ENCODE measurements around the gene LETMD1. TPM values are rescaled to one million over a fixed set of nuclear protein-coding genes. Genes with fewer than 3 reads are reported as not detected.

Gene LETMD1
- total RNA-seq, 1 experiment from 2014 or later = 47.1 TPM

DNA sequence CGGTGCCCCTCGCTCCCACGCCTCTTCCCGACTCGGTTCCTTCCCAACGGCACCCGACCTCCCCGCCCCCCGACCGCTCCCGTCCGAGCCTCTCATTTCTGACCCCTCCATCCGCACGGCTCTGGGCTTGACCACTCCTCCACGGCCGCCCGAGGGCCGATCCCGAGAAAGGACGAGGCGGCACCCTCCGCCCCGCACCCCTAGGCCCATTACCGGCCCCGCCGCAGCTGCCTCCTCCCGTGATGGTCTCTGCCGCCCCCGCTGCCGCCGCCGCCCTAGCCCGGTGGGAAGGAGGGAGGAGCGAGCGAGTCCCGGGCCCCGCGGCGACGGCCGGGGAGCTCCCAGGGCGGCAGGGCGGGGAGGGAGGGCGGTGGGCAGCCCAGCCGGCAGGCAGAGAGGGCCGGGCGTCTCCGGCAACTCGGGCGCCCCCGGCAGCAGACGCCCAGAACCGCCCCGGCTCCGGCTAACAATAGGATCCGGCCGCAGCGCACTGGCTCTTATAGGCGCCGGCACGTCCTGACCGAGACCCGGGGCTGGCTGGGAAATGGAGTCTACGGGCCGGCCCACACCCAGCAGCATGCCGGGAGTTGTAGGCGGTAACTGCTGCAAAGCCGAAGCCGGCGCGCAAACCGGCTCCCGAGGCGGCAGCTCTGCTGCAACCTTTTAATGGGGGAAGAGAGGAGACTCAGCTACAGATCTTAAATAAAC is 35.2 kb downstream of the LETMD1 start, which contains the start of gene CSRNP2:
TSS of gene CSRNP2 (minus strand) at position 471 of the 708 bp plus-strand sequence. CDS start 7,035 bp downstream, outside the sequence.
- intact Hi-C loops (cut with micrococcal nuclease) = loop anchor here (5.0 kb wide), 2 partner anchors 184 to 259 kb away; no protein-coding TSS in a partner anchor
- Histone ChIP-seq H3K9ac (ENCODE audit: low read length) (peak within 1 kb of the TSS; percentile 83), H3K4me1 (ENCODE audit: insufficient read depth, low read length) (peaks cover 12% of the 10 kb centered on the region), H3F3A (ENCODE audit: low read length, unreplicated experiment) (no peaks in the 10 kb centered on the region), H2AFZ (ENCODE audit: low read length) (peak within 1 kb of the TSS; percentile 87), H3K79me2 (ENCODE audit: low read length) (peaks cover 32% of the 10 kb centered on the region), H3K9me2 (replicated peaks; ENCODE audit: low read length) (no peaks in the 10 kb centered on the region), H3K4me2 (ENCODE audit: low read length) (peak within 1 kb of the TSS; percentile 84), H3K9me3 (ENCODE audit: low read length) (no peaks in the 10 kb centered on the region), H3K27ac (ENCODE audit: low read length) (no peak within 1 kb of the TSS), H3K4me3 (ENCODE audit: low read length) (peak within 1 kb of the TSS; percentile 92), H3K36me3 (ENCODE audit: low read depth, low read length) (no peaks in the 10 kb centered on the region), H4K20me1 (ENCODE audit: low read length) (peaks cover 6% of the 10 kb centered on the region; the same call in 1 of the 2 replicates), H3K27me3 (ENCODE audit: low read length) (no peaks in the 10 kb centered on the region)
- TF ChIP-seq, protein P1, sequence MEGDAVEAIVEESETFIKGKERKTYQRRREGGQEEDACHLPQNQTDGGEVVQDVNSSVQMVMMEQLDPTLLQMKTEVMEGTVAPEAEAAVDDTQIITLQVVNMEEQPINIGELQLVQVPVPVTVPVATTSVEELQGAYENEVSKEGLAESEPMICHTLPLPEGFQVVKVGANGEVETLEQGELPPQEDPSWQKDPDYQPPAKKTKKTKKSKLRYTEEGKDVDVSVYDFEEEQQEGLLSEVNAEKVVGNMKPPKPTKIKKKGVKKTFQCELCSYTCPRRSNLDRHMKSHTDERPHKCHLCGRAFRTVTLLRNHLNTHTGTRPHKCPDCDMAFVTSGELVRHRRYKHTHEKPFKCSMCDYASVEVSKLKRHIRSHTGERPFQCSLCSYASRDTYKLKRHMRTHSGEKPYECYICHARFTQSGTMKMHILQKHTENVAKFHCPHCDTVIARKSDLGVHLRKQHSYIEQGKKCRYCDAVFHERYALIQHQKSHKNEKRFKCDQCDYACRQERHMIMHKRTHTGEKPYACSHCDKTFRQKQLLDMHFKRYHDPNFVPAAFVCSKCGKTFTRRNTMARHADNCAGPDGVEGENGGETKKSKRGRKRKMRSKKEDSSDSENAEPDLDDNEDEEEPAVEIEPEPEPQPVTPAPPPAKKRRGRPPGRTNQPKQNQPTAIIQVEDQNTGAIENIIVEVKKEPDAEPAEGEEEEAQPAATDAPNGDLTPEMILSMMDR (conservative IDR thresholded peaks at IDR 0.05; ENCODE audit: low read depth, low read length) = no peak
- TF ChIP-seq EZH2phosphoT487 (IDR thresholded peaks at IDR 0.05; ENCODE audit: borderline replicate concordance, low read length) (no peak), EZH2 (IDR thresholded peaks at IDR 0.05; ENCODE audit: low read length, unreplicated experiment) (no peak)
- ChIA-PET CTCF (interaction anchor here (0.6 kb wide), 3 partner anchors 116 to 331 kb away, joined by 3 to 8 read pairs (median 4); no protein-coding TSS in a partner anchor), POLR2A (ENCODE audit: unreplicated experiment) (interaction anchor here (0.6 to 1.1 kb wide), 4 partner anchors 38 to 288 kb away, joined by 3 to 9 read pairs (median 4); no protein-coding TSS in a partner anchor)
- DNase-seq = peak; percentile 94
- ATAC-seq = peak; percentile 99
- BruUV-seq (replicated peaks) = no TSS peak

DNA sequence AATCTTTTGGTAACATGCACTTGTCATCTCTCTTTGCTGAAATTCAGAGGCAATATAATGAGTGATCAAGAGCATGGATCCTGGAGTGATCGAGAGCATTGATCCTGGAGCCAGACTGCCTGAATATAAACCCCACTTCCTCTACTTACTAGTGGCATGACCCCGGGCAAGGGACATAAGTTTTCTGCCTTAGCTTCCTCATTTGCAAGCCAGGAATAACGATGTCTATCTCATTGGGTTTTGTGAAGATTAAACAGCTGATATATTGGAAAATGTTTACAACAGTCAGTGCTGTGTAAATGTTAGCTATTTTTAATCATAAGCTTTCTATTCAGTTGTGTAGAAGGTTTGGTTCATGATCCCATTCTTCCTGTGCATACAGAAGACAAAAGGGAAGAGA is 37.6 kb downstream of the LETMD1 start:
- H3K36me3 ChIP-seq (ENCODE audit: low read depth, low read length) = no peaks in the 10 kb centered on the region
- DNase-seq (no peak), ATAC-seq (no peak)
- intact Hi-C loops (cut with micrococcal nuclease) = no loop called here
- H3K9me3 ChIP-seq (ENCODE audit: low read length) = no peaks in the 10 kb centered on the region
- H3K4me3 ChIP-seq (ENCODE audit: low read length) = no peak overlapping the region
- ChIA-PET CTCF (no interaction called here), POLR2A (ENCODE audit: unreplicated experiment) (no interaction called here)
- H3K9ac ChIP-seq (ENCODE audit: low read length) = no peak overlapping the region
- H3K4me1 ChIP-seq (ENCODE audit: insufficient read depth, low read length) = peaks cover 12% of the 10 kb centered on the region
- H3K79me2 ChIP-seq (ENCODE audit: low read length) = peaks cover 23% of the 10 kb centered on the region
- no peak overlapping the region for H3K27ac ChIP-seq (ENCODE audit: low read length)
- H3F3A ChIP-seq (ENCODE audit: low read length, unreplicated experiment) = no peaks in the 10 kb centered on the region
- BruUV-seq (replicated peaks) = no TSS peak
- H3K4me2 ChIP-seq (ENCODE audit: low read length) = no peak overlapping the region
- H4K20me1 ChIP-seq (ENCODE audit: low read length) = peaks cover 6% of the 10 kb centered on the region; the same call in 1 of the 2 replicates
- H3K9me2 ChIP-seq (replicated peaks; ENCODE audit: low read length) = no peaks in the 10 kb centered on the region
- H3K27me3 ChIP-seq (ENCODE audit: low read length) = no peaks in the 10 kb centered on the region
- TF ChIP-seq, protein P1 (conservative IDR thresholded peaks at IDR 0.05; ENCODE audit: low read depth, low read length) = no peak
- TF ChIP-seq EZH2phosphoT487 (IDR thresholded peaks at IDR 0.05; ENCODE audit: borderline replicate concordance, low read length) (no peak), EZH2 (IDR thresholded peaks at IDR 0.05; ENCODE audit: low read length, unreplicated experiment) (no peak)
- H2AFZ ChIP-seq (ENCODE audit: low read length) = no peak overlapping the region

DNA sequence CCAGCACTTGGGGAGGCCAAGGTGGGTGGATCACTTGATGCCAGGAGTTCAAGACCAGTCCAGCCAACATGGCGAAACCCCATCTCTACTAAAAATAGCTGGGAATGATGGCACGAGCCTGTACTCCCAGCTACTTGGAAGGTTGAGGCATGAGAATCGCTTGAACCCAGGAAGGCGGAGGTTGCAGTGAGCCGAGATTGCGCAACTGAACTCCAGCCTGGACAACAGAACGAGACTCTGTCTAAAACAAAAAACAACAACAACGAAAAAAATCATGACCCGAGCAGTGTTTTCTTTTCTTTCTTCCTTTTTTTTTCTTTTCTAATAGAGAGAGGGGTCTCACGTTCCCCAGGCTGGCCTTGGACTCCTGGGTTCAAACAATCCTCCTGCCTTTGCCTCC is 38.8 kb downstream of the LETMD1 start:
- peaks cover 13% of the 10 kb centered on the region for H3K79me2 ChIP-seq (ENCODE audit: low read length)
- H3K4me2 ChIP-seq (ENCODE audit: low read length) = no peak overlapping the region
- H3K9me3 ChIP-seq (ENCODE audit: low read length) = no peaks in the 10 kb centered on the region
- no peak for DNase-seq
- H2AFZ ChIP-seq (ENCODE audit: low read length) = no peak overlapping the region
- H3K4me3 ChIP-seq (ENCODE audit: low read length) = no peak overlapping the region
- no TSS peak for BruUV-seq (replicated peaks)
- H3K9ac ChIP-seq (ENCODE audit: low read length) = no peak overlapping the region
- CTCF ChIA-PET = no interaction called here
- no peaks in the 10 kb centered on the region for H3F3A ChIP-seq (ENCODE audit: low read length, unreplicated experiment)
- POLR2A ChIA-PET (ENCODE audit: unreplicated experiment) = no interaction called here
- H3K9me2 ChIP-seq (replicated peaks; ENCODE audit: low read length) = no peaks in the 10 kb centered on the region
- intact Hi-C loops (cut with micrococcal nuclease) = no loop called here
- TF ChIP-seq EZH2phosphoT487 (IDR thresholded peaks at IDR 0.05; ENCODE audit: borderline replicate concordance, low read length) = no peak
- no peak for TF ChIP-seq EZH2 (IDR thresholded peaks at IDR 0.05; ENCODE audit: low read length, unreplicated experiment)
- TF ChIP-seq, protein P1 (conservative IDR thresholded peaks at IDR 0.05; ENCODE audit: low read depth, low read length) = no peak
- no peak for ATAC-seq
- no peaks in the 10 kb centered on the region for H3K36me3 ChIP-seq (ENCODE audit: low read depth, low read length)
- peaks cover 5% of the 10 kb centered on the region; the same call in 1 of the 2 replicates for H4K20me1 ChIP-seq (ENCODE audit: low read length)
- H3K4me1 ChIP-seq (ENCODE audit: insufficient read depth, low read length) = peaks cover 6% of the 10 kb centered on the region
- H3K27me3 ChIP-seq (ENCODE audit: low read length) = no peaks in the 10 kb centered on the region
- no peak overlapping the region for H3K27ac ChIP-seq (ENCODE audit: low read length)

All from PC-3 (cell line).